DMS53 treated with DMSO at 0.1 percent for 48 hours (cell line): ENCODE measurements around the gene KLHL20.
"Not testable (repeated sequence)": the region's sequence is repeated elsewhere in the genome, so short reads cannot be mapped to it uniquely, and the experiment has no call there.

Experiments
- DNase-seq: peaks from one replicate; lab custom pipeline; 2025; ENCODE audit not compliant: unreplicated experiment; lab: John Stamatoyannopoulos, UW

KLHL20 gene

DNA sequence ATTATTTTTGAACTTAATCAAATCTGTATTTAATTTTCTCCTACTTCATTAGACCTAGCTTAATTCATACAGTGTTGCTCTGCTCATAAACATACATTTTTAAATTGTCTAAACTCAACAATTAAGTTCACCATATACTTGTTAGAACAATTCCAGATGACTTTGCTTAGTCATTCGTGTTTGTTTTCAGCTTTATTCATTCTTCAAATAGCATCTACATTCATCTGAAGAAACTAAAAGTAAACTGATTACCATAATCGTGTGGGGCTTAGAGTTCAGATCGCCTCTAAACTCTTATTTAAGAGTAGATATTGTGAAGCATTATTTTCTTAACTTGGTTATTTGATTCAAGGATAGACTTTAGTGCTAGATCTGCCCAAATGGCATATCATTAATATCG, 34.4 kb downstream of the KLHL20 start:
- DNase-seq = no peak

DNA sequence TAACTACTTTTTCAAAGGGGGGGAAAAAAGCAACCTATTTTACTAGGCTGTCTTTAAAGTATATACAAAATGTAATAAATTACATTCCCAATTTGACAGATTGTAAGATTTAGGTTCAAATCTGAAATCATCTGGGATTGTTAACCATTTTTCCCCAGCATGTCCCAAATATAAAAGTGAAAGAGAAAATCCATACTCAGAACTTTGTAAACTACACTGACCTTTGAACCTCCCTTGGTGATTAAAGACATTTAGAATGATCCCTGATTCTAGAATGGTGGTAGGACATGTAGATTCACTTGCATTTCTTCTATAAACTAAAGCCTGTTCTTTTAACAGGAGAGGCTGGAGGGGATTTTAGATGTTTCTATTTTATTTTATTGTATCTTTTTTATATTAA, 39.0 kb downstream of the KLHL20 start:
- DNase-seq = no peak

DNA sequence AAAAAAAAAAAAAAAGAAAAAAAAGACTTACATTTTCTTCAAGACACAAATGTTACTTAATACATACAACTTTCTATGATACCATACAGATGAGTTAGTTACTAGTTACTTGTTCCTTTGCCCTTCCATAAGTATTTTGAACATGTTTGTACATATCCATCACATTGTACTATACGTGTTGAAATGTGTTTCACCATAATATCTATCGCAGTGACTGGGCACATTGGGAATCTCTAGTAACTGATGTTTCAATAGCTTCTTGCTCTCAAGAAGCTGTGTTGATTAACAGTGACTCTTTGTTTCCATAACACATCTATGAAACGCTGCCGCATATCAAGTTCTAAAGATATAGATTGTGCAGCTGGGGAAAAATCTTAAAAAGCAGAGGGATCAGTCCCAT, 42.9 kb downstream of the KLHL20 start:
- no peak for DNase-seq

DNA sequence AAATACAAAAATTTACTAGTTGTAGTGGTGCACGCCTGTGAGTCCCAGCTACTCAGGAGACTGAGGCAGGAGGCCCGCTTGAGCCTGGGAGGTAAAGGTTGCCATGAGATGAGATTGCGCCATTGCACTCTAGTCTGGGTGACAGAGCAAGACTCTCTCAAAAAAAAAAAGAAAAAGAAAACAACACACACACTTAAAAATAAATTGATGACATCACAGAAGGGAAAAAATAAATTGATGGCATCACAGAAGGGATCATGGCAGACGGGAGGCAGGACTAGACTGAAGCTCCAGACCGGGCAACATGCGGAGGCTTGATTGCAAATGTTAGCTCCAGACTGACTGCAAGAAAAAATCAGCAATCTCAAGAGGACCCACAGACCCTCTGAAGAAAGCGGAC, 43.3 kb downstream of the KLHL20 start:
- DNase-seq = no peak

DNA sequence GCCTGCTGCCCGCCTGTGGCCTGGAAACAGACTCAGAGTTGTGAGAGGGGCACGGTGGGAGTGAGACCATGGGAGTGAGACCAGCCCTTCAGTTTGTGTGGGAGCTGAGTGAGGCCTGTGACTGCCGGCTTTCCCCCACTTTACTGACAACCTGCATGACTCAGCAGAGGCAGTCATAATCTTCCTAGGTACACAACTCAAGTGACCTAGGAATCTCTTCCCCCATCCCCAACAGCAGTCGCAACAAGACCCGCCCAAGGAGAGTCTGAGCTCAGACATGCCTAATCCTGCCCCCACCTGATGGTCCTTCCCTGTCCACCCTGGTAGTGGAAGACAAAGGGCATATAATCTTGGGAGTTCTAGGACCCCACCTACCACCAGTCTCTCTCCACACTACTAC, 44.2 kb downstream of the KLHL20 start:
- DNase-seq = no peak

DNA sequence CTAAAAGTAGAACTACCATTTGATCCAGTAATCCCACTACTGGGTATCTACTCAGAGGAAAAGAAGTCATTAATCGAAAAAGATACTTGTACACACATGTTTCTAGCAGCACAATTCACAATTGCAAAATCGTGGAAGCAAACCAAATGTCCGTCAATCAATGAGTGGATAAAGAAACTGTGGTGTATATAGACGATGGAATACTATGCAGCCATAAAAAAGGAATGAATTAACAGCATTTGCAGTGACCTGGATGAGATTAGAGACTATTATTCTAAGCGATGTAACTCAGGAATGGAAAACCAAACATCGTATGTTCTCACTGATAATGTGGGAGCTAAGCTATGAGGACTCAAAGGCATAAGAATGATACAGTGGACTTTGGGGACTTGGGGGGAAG, 49.5 kb downstream of the KLHL20 start:
- not testable (repeated sequence) for DNase-seq

DNA sequence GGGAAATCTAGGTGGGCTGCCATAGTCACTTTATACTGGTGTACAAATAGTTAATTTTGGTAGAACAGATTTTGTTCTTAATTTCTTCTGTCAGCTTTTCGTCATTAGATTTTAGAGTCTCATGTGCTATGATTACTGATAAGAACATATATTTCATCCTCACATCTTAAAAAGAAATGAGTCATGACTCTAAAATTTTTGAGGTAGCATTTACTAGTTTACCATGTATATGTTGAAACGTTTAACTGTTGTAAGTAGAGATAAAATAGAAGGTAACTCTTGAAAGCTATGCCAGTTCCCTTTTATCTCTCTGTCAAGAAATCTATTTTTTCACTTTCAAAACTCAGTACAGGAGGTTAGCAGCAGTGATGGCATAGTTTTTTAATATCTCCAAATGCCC, 53.4 kb downstream of the KLHL20 start:
- no peak for DNase-seq

DNA sequence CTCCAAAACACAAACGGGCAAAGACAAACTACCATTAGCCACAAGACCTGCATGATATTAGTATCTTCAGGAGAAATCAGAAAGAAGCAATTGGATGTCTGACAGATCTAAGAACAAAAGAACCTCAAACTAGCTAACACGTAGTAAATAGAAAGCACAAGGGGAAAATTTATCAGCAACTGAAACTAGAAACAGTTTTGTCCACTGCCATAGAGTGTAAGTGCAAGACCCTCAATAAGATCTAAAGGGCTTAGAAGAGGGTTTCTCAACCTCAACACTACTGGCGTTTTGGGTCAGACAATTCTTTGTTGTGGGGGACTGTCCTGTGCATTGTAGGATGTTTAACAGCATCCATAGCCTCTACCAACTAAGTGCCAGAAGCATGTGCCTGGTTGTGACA, 54.0 kb downstream of the KLHL20 start:
- DNase-seq = no peak

DNA sequence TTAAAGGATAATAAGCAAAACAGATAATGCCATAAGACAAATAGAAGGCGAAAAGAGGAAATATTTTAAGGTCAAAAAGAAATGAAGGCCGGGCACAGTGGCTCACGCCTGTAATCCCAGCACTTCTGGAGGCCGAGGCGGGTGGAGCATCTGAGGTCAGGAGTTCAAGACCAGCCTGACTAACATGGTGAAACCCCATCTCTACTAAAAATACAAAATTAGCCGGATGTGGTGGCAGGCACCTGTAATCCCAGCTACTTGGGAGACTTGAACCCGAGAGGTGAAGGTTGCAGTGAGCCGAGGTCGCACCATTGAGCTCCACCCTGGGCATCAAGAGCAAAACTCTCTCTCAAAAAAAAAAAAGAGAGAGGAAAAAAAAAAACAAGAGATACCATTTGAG, 55.5 kb downstream of the KLHL20 start:
- DNase-seq = not testable (repeated sequence)

DNA sequence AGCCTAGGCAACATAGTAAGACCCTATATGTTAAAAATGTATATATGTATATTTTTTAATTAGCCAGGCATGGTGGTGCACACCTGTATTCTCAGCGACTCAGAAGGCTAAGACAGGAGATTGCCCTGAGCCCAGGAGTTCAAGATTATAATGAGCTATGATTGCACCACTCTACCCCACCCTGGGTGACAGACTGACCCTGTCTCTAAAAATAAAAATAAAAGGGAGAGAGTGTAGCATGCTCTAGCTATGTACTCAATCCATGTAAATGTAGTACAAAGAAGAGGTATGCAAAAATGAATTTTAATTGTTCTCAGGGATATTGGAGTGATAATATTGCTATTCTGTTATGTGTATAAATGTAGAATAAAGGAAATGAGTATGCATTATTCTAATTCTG, 56.8 kb downstream of the KLHL20 start:
- DNase-seq = no peak

DNA sequence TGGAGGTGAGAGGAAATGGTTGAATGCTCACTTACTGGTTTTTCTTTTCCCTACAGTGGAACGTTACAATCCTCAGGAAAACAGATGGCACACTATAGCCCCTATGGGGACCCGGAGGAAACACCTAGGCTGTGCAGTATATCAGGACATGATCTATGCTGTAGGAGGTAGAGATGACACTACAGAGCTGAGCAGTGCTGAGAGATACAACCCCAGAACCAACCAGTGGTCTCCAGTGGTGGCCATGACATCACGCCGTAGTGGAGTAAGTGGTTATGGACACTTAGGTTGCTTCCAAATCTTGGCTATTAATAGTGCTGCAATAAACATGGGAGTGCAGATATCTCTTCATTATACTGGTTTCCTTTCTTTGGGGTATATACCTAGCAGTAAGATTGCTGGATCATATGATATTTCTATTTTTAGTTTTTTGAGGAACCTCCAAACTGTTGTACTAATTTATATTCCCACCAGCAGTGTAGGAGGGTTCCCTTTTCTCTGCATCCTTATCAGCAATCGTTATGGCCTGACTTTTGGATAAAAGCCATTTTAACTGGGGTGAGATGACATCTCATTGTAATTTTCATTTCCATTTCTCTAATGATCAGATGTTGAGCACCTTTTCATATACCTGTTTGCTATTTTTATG, 60.9 kb downstream of the KLHL20 start:
- DNase-seq = no peak

DNA sequence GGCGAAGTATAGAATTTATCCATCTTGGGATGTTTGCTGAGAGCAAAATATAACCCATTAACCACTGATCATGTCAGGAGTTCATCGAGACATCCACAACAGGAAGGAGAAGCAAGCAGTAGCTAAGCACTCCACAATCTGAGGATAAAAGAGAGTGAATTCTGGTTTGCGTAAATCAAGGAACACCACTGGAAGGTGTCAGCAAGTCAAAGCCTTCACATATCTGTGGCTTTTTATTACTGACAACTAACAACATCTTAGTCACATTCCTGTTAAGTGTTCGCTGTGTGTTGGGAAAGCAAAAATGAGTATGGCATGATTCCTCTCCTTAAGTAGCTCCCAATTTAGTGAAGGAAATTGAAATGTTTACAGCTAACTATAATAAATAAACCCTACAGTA, 65.2 kb downstream of the KLHL20 start:
- no peak for DNase-seq

DNA sequence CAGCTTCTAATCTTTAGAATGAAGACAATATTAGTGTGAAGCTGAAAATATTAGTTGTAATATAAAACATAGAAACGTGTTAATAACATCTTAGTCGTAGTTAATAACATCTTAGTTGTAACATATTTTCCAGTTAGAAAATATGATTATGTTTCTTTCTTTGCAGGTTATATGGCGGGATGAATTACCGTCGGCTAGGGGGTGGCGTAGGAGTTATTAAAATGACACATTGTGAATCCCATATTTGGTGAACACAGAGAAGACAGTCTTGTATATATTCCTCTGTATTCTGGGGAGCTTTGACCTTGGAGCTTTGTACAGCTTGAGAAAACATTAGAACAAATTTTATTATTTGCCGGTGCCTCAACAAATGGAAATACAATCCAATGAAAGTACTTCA, 70.2 kb downstream of the KLHL20 start:
- DNase-seq = no peak

DNA sequence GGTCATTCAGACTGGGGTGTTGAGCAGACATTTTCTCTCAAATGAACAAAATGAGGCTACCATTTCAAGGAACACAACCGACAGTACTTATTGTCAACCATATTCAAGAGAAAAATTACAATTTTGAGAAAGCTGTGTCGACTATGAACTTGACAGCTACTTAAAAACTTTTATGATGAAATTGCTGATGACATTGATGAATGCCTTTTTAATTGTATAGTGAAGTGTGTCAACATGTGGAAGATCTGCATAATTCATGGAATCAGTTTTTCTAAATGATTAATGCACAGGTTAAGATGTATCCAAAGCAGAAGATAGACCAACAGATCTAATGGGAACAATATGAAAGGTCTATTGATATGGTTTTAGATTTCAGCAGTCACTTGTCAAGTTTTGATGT, 75.1 kb downstream of the KLHL20 start:
- no peak for DNase-seq

DNA sequence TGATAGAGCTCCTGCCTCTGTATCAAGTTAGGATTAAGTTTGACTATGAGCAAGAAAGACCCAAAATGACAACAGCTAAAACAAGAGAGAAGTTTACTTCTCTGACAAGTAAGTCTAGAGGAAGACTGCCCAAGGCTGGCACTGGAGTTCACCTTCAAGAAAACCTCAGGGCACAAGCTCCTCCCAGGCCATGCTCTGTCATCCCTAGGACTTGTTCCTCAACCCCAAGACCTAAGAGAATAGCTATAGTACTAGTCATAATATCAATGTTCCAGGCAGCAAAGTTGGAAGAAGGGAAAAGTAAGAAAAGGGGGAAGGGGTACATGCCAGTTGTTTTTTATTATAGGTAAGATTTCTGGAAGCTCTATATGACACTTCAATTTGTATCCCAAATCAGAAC, 83.3 kb downstream of the KLHL20 start:
- DNase-seq = no peak

DNA sequence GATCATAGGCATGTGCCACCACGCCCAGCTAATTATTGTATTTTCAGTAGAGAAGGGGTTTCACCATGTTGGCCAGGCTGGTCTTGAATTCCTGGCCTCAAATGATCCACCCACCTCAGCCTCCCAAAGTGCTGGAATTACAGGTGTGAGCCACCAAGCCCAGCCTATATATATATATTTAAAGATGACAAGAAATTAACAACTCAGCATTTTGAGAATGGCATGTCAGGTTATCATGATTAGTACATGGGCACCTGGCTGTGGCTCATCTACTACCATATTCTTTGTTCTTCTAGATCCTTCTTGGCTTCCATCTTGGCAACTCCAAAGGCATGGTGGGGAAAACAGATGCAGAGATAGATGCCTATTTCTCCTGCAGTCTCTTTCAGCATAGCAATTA, 85.2 kb downstream of the KLHL20 start:
- DNase-seq = not testable (repeated sequence)

DNA sequence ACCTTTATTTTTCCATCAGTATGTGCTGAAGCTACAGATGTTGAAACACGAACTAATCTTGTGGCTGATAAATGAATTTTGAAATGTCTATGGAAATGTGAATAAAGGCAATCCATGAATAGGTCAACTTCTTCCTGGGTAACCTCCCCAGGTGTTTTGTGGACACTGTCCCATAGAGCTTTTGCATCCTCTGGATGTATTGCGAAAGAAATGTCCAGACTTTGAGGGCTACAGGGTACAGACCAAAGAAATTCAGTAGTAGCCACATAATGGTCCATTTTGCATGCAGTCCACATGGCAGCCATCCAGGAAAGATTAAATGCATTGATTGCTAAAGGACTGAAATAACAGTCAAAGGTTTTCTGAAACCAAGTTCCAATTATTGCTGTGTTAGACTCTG, 88.2 kb downstream of the KLHL20 start:
- no peak for DNase-seq

DNA sequence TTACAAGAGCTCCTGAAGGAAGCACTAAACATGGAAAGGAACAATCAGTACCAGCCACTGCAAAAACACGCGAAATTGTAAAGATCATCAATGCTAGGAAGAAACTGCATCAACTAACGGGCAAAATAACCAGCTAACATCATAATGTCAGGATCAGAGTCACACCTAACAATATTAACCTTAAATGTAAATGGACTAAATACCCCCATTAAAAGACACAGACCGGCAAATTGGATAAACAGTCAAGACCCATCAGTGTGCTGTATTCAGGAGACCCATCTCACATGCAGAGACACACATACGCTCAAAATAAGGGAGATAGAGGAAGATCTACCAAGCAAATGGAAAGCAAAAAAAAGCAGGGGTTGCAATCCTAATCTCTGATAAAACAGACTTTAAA, 98.9 kb downstream of the KLHL20 start:
- not testable (repeated sequence) for DNase-seq

DNA sequence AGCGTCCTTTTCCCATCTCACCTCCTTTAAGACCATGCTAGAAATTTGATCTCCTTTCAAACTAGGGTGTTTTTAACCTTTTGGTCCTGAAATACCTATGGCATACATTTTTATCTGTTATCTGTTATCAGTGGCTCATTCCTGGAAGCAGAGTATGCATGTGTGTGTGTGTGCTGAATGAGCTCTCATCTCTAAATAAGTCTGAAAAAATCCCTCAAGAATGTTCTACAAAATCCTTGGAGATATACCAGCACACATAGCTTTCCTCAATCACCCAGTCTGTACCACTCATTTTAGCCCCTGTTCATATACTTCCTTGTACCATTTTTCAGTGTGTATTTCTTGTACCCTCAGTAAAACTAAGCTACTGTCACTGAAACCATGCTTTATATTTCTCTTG, 103.7 kb downstream of the KLHL20 start:
- DNase-seq = no peak

DNA sequence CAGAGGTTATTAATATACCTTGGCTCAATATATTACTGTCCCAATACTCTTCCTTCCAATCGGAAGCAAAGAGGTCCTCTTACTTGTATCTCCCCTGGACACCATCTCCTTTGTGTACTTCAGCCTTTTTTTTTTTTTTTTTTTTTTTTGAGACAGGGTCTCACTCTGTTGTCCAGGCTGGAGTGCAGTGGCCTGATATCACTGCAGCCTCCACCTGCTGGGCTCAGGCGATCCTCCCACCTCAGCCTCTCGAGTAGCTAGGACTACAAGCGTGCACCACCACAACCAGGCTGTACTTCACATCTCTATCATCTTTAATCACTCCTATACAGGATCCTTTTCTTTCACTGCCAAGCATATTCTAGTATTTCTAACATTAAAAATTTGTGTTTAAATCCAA, 106.9 kb downstream of the KLHL20 start:
- no peak for DNase-seq

DNA sequence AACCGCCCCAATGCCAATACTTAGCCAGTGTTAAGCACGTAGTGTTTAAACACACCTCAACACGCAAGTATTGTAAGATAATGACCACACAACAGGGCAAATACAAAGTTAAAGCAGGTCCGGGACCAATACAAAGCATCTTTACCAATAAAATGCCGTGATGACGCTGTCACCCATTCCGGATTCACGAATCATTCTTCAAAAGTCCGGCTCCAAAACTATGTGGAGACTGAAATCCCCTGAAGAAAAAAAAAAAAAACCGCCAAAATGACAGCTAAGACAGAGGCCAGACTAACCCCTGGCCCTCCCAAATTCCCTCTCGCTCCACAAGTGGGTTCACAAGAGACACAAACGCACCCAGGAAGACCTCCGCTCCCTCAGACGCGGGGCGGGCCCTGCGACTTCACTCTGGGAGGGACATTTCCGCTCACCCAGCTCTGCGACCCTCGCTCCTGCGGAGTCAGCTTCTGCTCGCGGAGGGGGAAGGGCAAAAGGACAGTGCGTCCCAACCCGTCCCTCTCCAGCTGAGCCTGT, 109.1 kb downstream of the KLHL20 start:
- DNase-seq = no peak

DNA sequence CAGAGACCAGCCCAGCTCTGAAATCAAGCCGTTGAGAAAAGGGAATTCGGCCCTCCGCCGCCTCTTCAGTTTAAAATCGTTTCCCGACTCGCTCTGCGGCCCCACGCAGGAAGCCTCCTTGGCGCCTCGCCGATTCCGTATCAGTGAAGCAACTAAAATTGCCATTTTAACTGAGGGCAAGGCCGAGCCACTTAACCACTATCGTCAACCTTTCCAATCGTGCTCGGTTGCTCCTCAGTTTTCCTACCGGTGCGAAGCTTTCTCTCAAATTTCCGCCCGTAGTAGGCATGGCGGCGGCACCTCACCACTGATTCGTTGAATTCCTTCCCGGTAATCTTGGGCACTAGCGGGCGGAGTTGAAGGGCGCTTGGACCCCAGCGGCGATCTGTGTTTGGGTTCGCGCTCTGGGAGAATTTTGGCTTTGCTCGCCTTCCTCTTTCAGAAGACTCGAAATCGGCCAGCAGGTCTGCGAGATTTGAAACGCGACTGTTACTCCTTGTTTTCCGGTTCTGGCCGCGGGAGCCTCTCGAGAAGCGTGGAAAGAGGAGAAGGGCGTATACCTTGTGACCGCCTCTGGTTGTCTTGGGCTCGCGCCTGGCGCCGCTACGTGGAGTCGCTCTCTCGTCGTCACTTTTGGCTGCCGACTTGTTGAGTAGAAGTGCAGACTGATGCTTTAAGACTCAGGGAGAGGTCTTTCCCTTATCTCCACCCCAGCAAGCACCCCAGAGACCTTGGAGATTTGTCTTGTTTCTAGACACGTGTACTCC, 109.7 kb downstream of the KLHL20 start, which contains the start of the genes CENPL and DARS2:
Gene CENPL, minus strand, starts transcription at position 569 of the 767 bp plus-strand sequence. CDS start 13,584 bp downstream, outside the sequence.
Gene DARS2, plus strand, starts transcription at position 359 of the 767 bp plus-strand sequence. CDS start 557 bp downstream, outside the sequence.
- DNase-seq = peak; percentile 97
